Mucosa of rectum (tissue), 2 donors: ENCODE measurements around the gene PTPRG.
"Not testable (repeated sequence)": the region's sequence is repeated elsewhere in the genome, so short reads cannot be mapped to it uniquely, and the experiment has no call there.

Experiments
- H3K27ac ChIP-seq, 2 donors: one replicate each; pipeline ENCODE4 v1.7.0; 2013; ENCODE audit warnings: inconsistent platforms in 2 of 2, low read depth in 2 of 2, low read length in 2 of 2
- H3K27me3 ChIP-seq, 2 donors: one replicate each; pipeline ENCODE4 v1.7.0; 2013; ENCODE audit warnings: low read length in 2 of 2; ENCODE audit not compliant: control insufficient read depth in 2 of 2, insufficient read depth in 2 of 2
- H3K36me3 ChIP-seq, 2 donors: one replicate each; pipeline ENCODE4 v1.7.0; 2013; ENCODE audit warnings: low read length in 2 of 2; ENCODE audit not compliant: control insufficient read depth in 2 of 2, insufficient read depth in 2 of 2
- H3K4me1 ChIP-seq, 2 donors: one replicate each; pipeline ENCODE4 v1.7.0; 2013; ENCODE audit warnings: low read length in 2 of 2, mild to moderate bottlenecking in 1 of 2; ENCODE audit not compliant: control insufficient read depth in 2 of 2, insufficient read depth in 2 of 2
- H3K4me3 ChIP-seq, 2 donors: one replicate each; pipeline ENCODE4 v1.7.0; 2013; ENCODE audit warnings: low read length in 2 of 2
- H3K9ac ChIP-seq, 2 donors: one replicate each; pipeline ENCODE4 v1.7.0; 2013; ENCODE audit warnings: low read length in 2 of 2, low read depth in 1 of 2, mild to moderate bottlenecking in 1 of 2
- H3K9me3 ChIP-seq, 2 donors: one replicate each; pipeline ENCODE4 v1.7.0; 2013; ENCODE audit warnings: low read length in 2 of 2; ENCODE audit not compliant: control insufficient read depth in 2 of 2
- donor health status: healthy.
- donor health status: Normal muscosa, but diverticular disease.

The PTPRG gene

GRCh38 chr3:61710920-61711319, 149.5 kb downstream of the PTPRG start:
- not testable (repeated sequence) for H3K27me3 ChIP-seq, H3K4me3 ChIP-seq, H3K9me3 ChIP-seq, H3K9ac ChIP-seq, H3K36me3 ChIP-seq, H3K27ac ChIP-seq, H3K4me1 ChIP-seq

GRCh38 chr3:61714225-61714624, 152.9 kb downstream of the PTPRG start:
- H3K4me3 ChIP-seq: no peak overlapping the region
- H3K4me1 ChIP-seq: peaks cover 0 to 4% of the 10 kb centered on the region in 2 donors
- H3K36me3 ChIP-seq: no peaks in the 10 kb centered on the region
- H3K27me3 ChIP-seq: no peaks in the 10 kb centered on the region
- no peak overlapping the region for H3K9ac ChIP-seq
- H3K27ac ChIP-seq: no peak overlapping the region
- no peaks in the 10 kb centered on the region for H3K9me3 ChIP-seq

DNA sequence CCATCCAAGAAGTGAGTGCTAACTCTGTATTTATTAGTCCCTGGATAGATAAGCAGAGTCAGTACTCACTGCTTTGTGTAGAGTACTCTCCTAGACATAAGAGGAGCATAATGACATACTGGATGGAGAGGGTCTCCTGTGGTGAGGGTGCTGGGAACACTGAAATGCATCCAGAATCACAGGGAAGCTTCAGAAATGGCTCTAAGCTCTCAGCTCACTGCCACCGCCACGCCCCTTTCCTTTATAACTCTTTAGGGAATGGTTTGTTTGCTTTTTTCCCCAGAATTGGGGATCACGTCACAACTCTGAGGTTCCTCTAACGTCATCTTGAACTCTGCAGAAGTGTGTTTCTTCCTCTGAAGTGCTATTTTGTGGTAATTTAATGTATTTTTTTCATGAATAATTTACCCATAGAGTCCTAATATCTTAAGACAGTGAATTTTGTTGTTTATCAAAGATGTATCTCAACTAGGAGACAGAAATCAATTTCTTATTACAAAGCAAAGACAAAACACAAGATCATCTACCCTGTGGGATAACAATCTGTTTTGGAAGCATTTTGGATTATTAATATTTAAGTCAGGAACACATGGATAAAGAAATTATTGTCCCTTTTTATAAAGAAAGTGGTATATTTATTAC, 154.6 kb downstream of the PTPRG start:
- H3K4me3 ChIP-seq: no peak overlapping the region
- H3K9me3 ChIP-seq: no peaks in the 10 kb centered on the region
- no peak overlapping the region for H3K27ac ChIP-seq
- peaks cover 0 to 4% of the 10 kb centered on the region in 2 donors for H3K4me1 ChIP-seq
- H3K36me3 ChIP-seq: no peaks in the 10 kb centered on the region
- no peaks in the 10 kb centered on the region for H3K27me3 ChIP-seq
- no peak overlapping the region for H3K9ac ChIP-seq

GRCh38 chr3:61716693-61717092, 155.3 kb downstream of the PTPRG start:
- H3K4me3 ChIP-seq, H3K27ac ChIP-seq, H3K9ac ChIP-seq, H3K36me3 ChIP-seq, H3K9me3 ChIP-seq, H3K27me3 ChIP-seq, H3K4me1 ChIP-seq: not testable (repeated sequence)

GRCh38 chr3:61718565-61718964, 157.2 kb downstream of the PTPRG start:
- Histone ChIP-seq H3K9ac (no peak overlapping the region), H3K27ac (no peak overlapping the region)

DNA sequence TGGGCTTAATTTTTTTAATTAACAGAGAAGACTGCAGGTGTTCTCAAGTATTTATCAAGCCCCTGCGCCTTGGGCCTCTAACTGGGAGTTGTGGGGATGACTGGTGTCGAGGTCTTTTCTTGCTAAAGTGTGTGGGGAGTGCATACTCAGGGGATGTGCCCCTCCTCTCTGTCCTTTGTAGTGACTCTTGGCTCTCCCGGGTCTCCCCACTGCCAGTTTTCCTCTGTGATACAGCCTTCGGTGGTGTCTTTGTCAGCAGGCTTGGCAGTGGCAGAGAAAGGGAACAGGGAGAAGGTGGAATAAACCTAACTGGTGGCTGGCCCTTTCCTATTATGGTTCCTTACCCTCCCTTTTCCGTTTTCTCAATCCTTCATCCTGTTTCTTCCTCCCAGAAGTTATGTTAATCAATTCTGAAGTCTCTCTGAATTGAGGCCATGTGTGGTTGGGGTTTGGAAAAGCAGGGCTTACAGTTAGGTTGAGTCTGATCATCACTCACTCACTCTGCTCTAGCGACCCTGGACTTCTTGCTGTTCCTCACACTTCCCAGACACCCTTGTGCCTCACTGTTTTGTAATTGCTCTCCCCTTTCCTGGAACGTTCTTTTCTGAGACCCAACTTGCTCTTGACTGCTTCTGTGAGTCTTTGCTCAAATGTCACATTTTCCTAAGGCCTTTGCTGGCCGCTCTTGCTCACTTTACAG, 158.1 kb downstream of the PTPRG start:
- Histone ChIP-seq H3K4me1 (peaks cover 0 to 4% of the 10 kb centered on the region in 2 donors), H3K27ac (no peak overlapping the region), H3K36me3 (no peaks in the 10 kb centered on the region), H3K27me3 (no peaks in the 10 kb centered on the region), H3K9ac (no peak overlapping the region), H3K4me3 (no peak overlapping the region), H3K9me3 (no peaks in the 10 kb centered on the region)

More at GRCh38 chr3:61718565-61718964, 157.2 kb downstream of the PTPRG start:
- H3K4me1 ChIP-seq: peaks cover 0 to 4% of the 10 kb centered on the region in 2 donors
- H3K4me3 ChIP-seq: no peak overlapping the region
- H3K27me3 ChIP-seq: no peaks in the 10 kb centered on the region
- H3K9me3 ChIP-seq: no peaks in the 10 kb centered on the region
- H3K36me3 ChIP-seq: no peaks in the 10 kb centered on the region

GRCh38 chr3:61723038-61723437, 161.7 kb downstream of the PTPRG start:
- Histone ChIP-seq H3K4me3 (no peak overlapping the region), H3K27ac (no peak overlapping the region), H3K9ac (no peak overlapping the region), H3K9me3 (no peaks in the 10 kb centered on the region), H3K27me3 (no peaks in the 10 kb centered on the region), H3K36me3 (no peaks in the 10 kb centered on the region), H3K4me1 (peaks cover 0 to 6% of the 10 kb centered on the region in 2 donors)

DNA sequence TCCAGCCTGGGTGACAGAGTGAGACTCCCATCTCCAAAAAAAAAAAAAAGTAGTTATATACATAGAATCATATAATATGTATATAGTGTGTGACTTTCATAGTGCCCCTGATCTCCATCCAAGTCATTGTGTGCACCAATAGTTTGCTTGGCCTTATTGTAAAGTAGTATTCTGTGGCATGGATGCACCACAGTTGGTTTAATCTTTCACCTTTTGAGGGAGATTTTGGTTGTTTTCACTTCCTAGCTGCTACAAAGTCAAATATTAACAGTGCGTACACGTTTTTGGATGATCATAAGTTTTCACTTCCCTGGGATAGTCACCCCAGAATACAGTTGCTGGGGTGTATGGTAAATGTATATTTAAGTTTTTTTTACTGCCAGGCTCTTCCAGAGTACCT, 162.8 kb downstream of the PTPRG start:
- no peak overlapping the region for H3K9ac ChIP-seq

DNA sequence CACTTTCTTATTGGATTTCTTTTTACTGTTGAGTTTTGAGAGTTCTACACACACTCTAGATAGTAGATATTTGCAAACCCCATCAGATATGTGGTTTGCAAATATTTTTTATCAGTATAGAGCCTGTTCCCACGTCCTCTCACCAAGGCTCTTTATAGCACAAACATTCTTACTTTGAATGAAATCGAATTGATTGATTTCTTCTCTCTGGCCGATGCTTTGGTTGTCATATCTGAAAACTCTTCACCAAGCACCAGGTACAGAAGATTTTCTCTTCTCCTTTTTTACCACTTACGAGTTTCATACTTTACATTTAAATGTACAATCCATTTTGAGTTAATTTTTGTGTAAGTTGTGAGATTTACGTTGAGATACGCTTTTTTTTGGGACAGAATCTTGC, 163.4 kb downstream of the PTPRG start:
- no peaks in the 10 kb centered on the region for H3K9me3 ChIP-seq
- peaks cover 3 to 6% of the 10 kb centered on the region in 2 donors for H3K4me1 ChIP-seq
- no peaks in the 10 kb centered on the region for H3K27me3 ChIP-seq
- H3K36me3 ChIP-seq: no peaks in the 10 kb centered on the region
- H3K27ac ChIP-seq: no peak overlapping the region
- H3K4me3 ChIP-seq: no peak overlapping the region
- H3K9ac ChIP-seq: no peak overlapping the region

More for the DNA sequence above, 162.8 kb downstream of the PTPRG start:
- H3K27ac ChIP-seq: no peak overlapping the region
- no peaks in the 10 kb centered on the region for H3K36me3 ChIP-seq
- H3K27me3 ChIP-seq: no peaks in the 10 kb centered on the region
- peaks cover 3 to 6% of the 10 kb centered on the region in 2 donors for H3K4me1 ChIP-seq
- no peaks in the 10 kb centered on the region for H3K9me3 ChIP-seq
- no peak overlapping the region for H3K4me3 ChIP-seq

GRCh38 chr3:61725851-61726333, 164.5 kb downstream of the PTPRG start:
- no peak overlapping the region for H3K27ac ChIP-seq
- no peaks in the 10 kb centered on the region for H3K36me3 ChIP-seq
- no peak overlapping the region for H3K4me3 ChIP-seq
- no peaks in the 10 kb centered on the region for H3K9me3 ChIP-seq
- H3K4me1 ChIP-seq: peaks cover 3 to 6% of the 10 kb centered on the region in 2 donors
- H3K27me3 ChIP-seq: no peaks in the 10 kb centered on the region
- H3K9ac ChIP-seq: no peak overlapping the region
